IMR-90 (cell line): Measurements from ENCODE around the gene FNDC3A. TPM values are rescaled to one million over a fixed set of nuclear protein-coding genes. Genes with fewer than 3 reads are reported as not detected.

Source experiments
- ATAC-seq: fragments of 200-7000 bp; cut with Tn5 transposase; 2 replicates; pipeline ENCODE4 v1.9.1; 2020; ENCODE audit warnings: low read depth, mild to moderate bottlenecking, moderate library complexity
- BruUV-seq: library from RNA; stranded (reverse); fragments of 400-500 nt; replicated peaks from 2 replicates; lab custom pipeline; 2021; lab: Mats Ljungman, UMichigan
- CTCF ChIA-PET: fragments of 300-600 bp; formaldehyde crosslinking; extraction: SDS; loops from one replicate; lab custom pipeline; 2021; ENCODE audit warnings: antibody characterized with exemption; lab: Yijun Ruan, JAX
- POLR2A ChIA-PET: fragments of 300-600 bp; sonication (Branson Sonifier 250); formaldehyde crosslinking; loops from one replicate; lab custom pipeline; 2022; ENCODE audit warnings: antibody characterized with exemption; ENCODE audit not compliant: unreplicated experiment; lab: Charles Lee
- DNase-seq: peaks from one replicate; pipeline ENCODE4 v3.0.0; 2013
- H2AFZ ChIP-seq: replicated peaks from 2 replicates; pipeline ENCODE3; 2013; ENCODE audit warnings: low read length, mild to moderate bottlenecking; ENCODE audit not compliant: poor library complexity
- H2AK5ac ChIP-seq: 2 replicates; pipeline ENCODE4 v1.6.1; 2013; ENCODE audit warnings: low read depth, low read length, inconsistent platforms
- H2AK9ac ChIP-seq: replicated peaks from 2 replicates; pipeline ENCODE3; 2013; ENCODE audit warnings: mild to moderate bottlenecking, low read depth, low read length, moderate library complexity; ENCODE audit not compliant: poor library complexity
- H2BK120ac ChIP-seq: 2 replicates; pipeline ENCODE4 v1.6.1; 2013; ENCODE audit warnings: low read depth, low read length, inconsistent platforms
- H2BK15ac ChIP-seq: 3 replicates; pipeline ENCODE4 v1.6.1; 2013; ENCODE audit warnings: low read depth, low read length, inconsistent platforms
- H2BK20ac ChIP-seq: 2 replicates; pipeline ENCODE4 v1.6.1; 2013; ENCODE audit warnings: low read depth, mild to moderate bottlenecking, inconsistent platforms, low read length, moderate library complexity
- H2BK5ac ChIP-seq: 2 replicates; pipeline ENCODE4 v1.6.1; 2013; ENCODE audit warnings: mild to moderate bottlenecking, low read depth, low read length, inconsistent platforms; ENCODE audit not compliant: poor library complexity, severe bottlenecking
- H3K14ac ChIP-seq: replicated peaks from 2 replicates; pipeline ENCODE4 v1.6.1; 2013; ENCODE audit warnings: low read depth, low read length, inconsistent platforms
- H3K18ac ChIP-seq: 2 replicates; pipeline ENCODE4 v1.6.1; 2013; ENCODE audit warnings: low read depth, low read length, control low read depth
- H3K23ac ChIP-seq: 2 replicates; pipeline ENCODE4 v1.6.1; 2013; ENCODE audit warnings: low read depth, low read length, inconsistent platforms
- H3K27ac ChIP-seq: 2 replicates; pipeline ENCODE4 v1.5.1; 2013; ENCODE audit warnings: mild to moderate bottlenecking, control low read depth, low read length; ENCODE audit not compliant: insufficient read depth
- H3K27me3 ChIP-seq: 2 replicates; pipeline ENCODE4 v1.6.1; 2013; ENCODE audit warnings: low read length; ENCODE audit not compliant: control insufficient read depth, insufficient read depth
- H3K36me3 ChIP-seq: 2 replicates; pipeline ENCODE4 v1.6.1; 2013; ENCODE audit warnings: low read length, mixed read lengths; ENCODE audit not compliant: control insufficient read depth, insufficient read depth
- H3K4ac ChIP-seq: 2 replicates; pipeline ENCODE4 v1.6.1; 2013; ENCODE audit warnings: low read depth, low read length, inconsistent platforms
- H3K4me1 ChIP-seq: 2 replicates; pipeline ENCODE4 v1.6.1; 2013; ENCODE audit warnings: low read length, mixed read lengths; ENCODE audit not compliant: control insufficient read depth, insufficient read depth
- H3K4me2 ChIP-seq: 2 replicates; pipeline ENCODE4 v1.6.1; 2013; ENCODE audit warnings: low read depth, mild to moderate bottlenecking, control low read depth, low read length, moderate library complexity
- H3K4me3 ChIP-seq: 2 replicates; pipeline ENCODE4 v1.5.1; 2013; ENCODE audit warnings: low read depth, mild to moderate bottlenecking, control low read depth, low read length, moderate library complexity; ENCODE audit not compliant: insufficient read depth
- H3K56ac ChIP-seq: 2 replicates; pipeline ENCODE4 v1.6.1; 2013; ENCODE audit warnings: low read length, inconsistent platforms; ENCODE audit not compliant: insufficient read depth; ENCODE audit errors: extremely low read depth
- H3K79me1 ChIP-seq, 2 experiments: 2 replicates each; pipeline ENCODE4 v1.6.1; 2013; ENCODE audit warnings: low read length in 2 of 2, inconsistent platforms in 1 of 2, low read depth in 1 of 2
- H3K9ac ChIP-seq: 2 replicates; pipeline ENCODE4 v1.6.1; 2013; ENCODE audit warnings: low read depth, low read length, control low read depth
- H3K9me1 ChIP-seq: 2 replicates; pipeline ENCODE4 v1.6.1; 2013; ENCODE audit warnings: low read length, inconsistent platforms; ENCODE audit not compliant: insufficient read depth
- H3K9me3 ChIP-seq: 2 replicates; pipeline ENCODE4 v1.6.1; 2013; ENCODE audit warnings: low read length; ENCODE audit not compliant: control insufficient read depth, insufficient read depth
- H4K20me1 ChIP-seq: 2 replicates; pipeline ENCODE4 v1.6.1; 2013; ENCODE audit warnings: low read length, inconsistent platforms; ENCODE audit not compliant: insufficient read depth
- H4K5ac ChIP-seq: 2 replicates; pipeline ENCODE4 v1.6.1; 2013; ENCODE audit warnings: mild to moderate bottlenecking, low read depth, low read length, control low read depth
- H4K8ac ChIP-seq, 2 experiments: 2 replicates each; pipeline ENCODE4 v1.6.1; 2013; ENCODE audit warnings: low read depth in 2 of 2, low read length in 2 of 2, control low read depth in 1 of 2, inconsistent platforms in 1 of 2
- H4K91ac ChIP-seq: 2 replicates; pipeline ENCODE4 v1.6.1; 2013; ENCODE audit warnings: low read depth, low read length, inconsistent platforms; ENCODE audit not compliant: insufficient read depth
- CEBPB ChIP-seq: IDR thresholded peaks from 2 replicates; pipeline ENCODE4 v1.6.1; 2012; ENCODE audit warnings: low read depth, low read length, improper control_type of control experiment
- POLR2A ChIP-seq: IDR thresholded peaks from 2 replicates; pipeline ENCODE4 v1.6.1; 2012; ENCODE audit warnings: mild to moderate bottlenecking, low read depth, low read length
- WGBS, 2 experiments: methylation state at CpG; one replicate each; pipeline versions ENCODE4 v1.1.5 to v1.1.7; 2013; ENCODE audit warnings: missing lambda C conversion rate in 2 of 2; ENCODE audit not compliant: insufficient read length in 1 of 2; ENCODE audit errors: extremely low coverage in 2 of 2; 5-methylcytosine and 5-hydroxymethylcytosine counted together
- dilution Hi-C: fragments of 300-500 bp; cut with HindIII; formaldehyde crosslinking; loops from one replicate; pipeline ENCODE4 v1.14.3; 2018; ENCODE audit warnings: low sequenced_read_pairs; ENCODE audit not compliant: unreplicated experiment
- in situ Hi-C: fragments of 300-500 bp; cut with MboI; formaldehyde crosslinking; loops from 3 replicates; pipeline ENCODE4 v1.14.3; 2019; ENCODE audit warnings: low sequenced_read_pairs, inconsistent platforms, mixed read lengths
- intact Hi-C: fragments of 100-400 bp; cut with micrococcal nuclease; formaldehyde crosslinking; loops from 2 replicates; pipeline ENCODE4 v1.10.0; 2022
- polyA plus RNA-seq, 3 experiments: library from polyadenylated mRNA; depleted of rRNA; stranded (reverse); fragments of >200 nt; gene quantifications; 2 replicates each; pipeline ENCODE4 v1.2.3, GENCODE V29; 2012; ENCODE audit warnings: low replicate concordance in 1 of 3
- total RNA-seq: library from RNA; depleted of rRNA; stranded (reverse); fragments of >200 nt; gene quantifications from 2 replicates; pipeline ENCODE4 v1.2.3, GENCODE V29; 2012
- TF ChIP-seq, protein P1 (sequence below): fragments of 150-350 bp; IDR thresholded peaks from 2 replicates; pipeline ENCODE4 v1.6.1; 2016; ENCODE audit warnings: low read depth, mild to moderate bottlenecking, low read length, moderate library complexity, borderline replicate concordance

Gene FNDC3A
- total and polyA plus RNA-seq, 2 of the 4 experiments (the other 2 are of a cell fraction) = 29.2 to 60.4 TPM

DNA sequence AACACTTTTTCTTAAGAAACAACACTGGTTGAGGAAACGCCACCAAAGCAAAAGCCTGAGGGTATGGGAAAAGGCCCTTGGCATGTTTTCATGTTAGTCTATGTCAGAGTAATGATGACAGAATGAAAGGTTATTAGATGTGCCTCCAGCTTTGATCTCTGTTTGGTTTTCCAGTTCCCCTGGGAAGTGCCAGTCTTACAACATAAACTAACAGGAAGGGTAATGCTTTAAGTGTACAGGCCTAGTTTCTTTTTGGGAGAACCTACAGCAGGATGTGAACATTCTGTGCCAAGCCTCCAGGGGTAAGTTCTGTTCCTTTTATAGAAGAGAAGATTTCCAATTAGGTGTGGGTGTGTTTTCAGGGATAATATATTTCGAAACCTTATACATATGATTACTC lies 121.7 kb downstream of the FNDC3A start:
- Histone ChIP-seq H3K27ac (peak overlapping the region; percentile 41; the same call in 1 of the 2 replicates), H3K14ac (peak overlapping the region; percentile 61; the same call in 1 of the 2 replicates), H2AK9ac (no peak overlapping the region), H2AFZ (no peak overlapping the region), H2BK15ac (0 out of 3 replicates have a peak overlapping the region, but pooled peaks have one; percentile 5), H3K9ac (no peak overlapping the region), H3K36me3 (no peaks in the 10 kb centered on the region), H2BK5ac (peak overlapping the region; percentile 75), H3K9me3 (no peaks in the 10 kb centered on the region), H4K8ac (peak overlapping the region in 1 of 2 experiments; percentile 54; a peak in 2 of 4 replicates), H4K20me1 (no peaks in the 10 kb centered on the region), H2AK5ac (peak overlapping the region; percentile 5; the same call in 1 of the 2 replicates), H2BK20ac (peak overlapping the region; percentile 8; the same call in 1 of the 2 replicates), H3K4ac (peak overlapping the region; percentile 55; the same call in 1 of the 2 replicates), H3K4me1 (peaks cover 8% of the 10 kb centered on the region), H4K91ac (peak overlapping the region; percentile 16; the same call in 1 of the 2 replicates), H3K18ac (peak overlapping the region; percentile 76; the same call in 1 of the 2 replicates), H3K23ac (peak overlapping the region; percentile 54; the same call in 1 of the 2 replicates), H3K79me1 (peaks cover 13 to 26% of the 10 kb centered on the region in 2 experiments), H3K9me1 (no peaks in the 10 kb centered on the region; the same call in 1 of the 2 replicates), H3K4me3 (no peak overlapping the region), H4K5ac (no peak overlapping the region), H3K56ac (no peak overlapping the region), H3K27me3 (no peaks in the 10 kb centered on the region), H2BK120ac (peak overlapping the region; percentile 62; the same call in 1 of the 2 replicates), H3K4me2 (peak overlapping the region; percentile 56; the same call in 1 of the 2 replicates)
- ATAC-seq (peak; percentile 69), DNase-seq (peak; percentile 85)
- intact Hi-C loops (no loop called here), in situ Hi-C loops (no loop called here), dilution Hi-C loops (no loop called here)
- TF ChIP-seq POLR2A (peak; percentile 15; the same call in 1 of the 2 replicates), CEBPB (peak; percentile 36)
- TF ChIP-seq, protein P1, sequence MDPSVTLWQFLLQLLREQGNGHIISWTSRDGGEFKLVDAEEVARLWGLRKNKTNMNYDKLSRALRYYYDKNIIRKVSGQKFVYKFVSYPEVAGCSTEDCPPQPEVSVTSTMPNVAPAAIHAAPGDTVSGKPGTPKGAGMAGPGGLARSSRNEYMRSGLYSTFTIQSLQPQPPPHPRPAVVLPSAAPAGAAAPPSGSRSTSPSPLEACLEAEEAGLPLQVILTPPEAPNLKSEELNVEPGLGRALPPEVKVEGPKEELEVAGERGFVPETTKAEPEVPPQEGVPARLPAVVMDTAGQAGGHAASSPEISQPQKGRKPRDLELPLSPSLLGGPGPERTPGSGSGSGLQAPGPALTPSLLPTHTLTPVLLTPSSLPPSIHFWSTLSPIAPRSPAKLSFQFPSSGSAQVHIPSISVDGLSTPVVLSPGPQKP = no peak
- no CpG with 5 or more reads among the region's 2 CpGs for WGBS, 2 experiments
- CTCF ChIA-PET = interaction anchor here (0.7 kb wide), 1 partner anchor 540 kb away, joined by 8 read pairs; no protein-coding TSS in a partner anchor
- POLR2A ChIA-PET = no interaction called here
- no TSS peak for BruUV-seq
